Stomach (tissue), 4 donors: Measurements from ENCODE around the gene THSD4.

Experiments
- POLR2AphosphoS5 ChIP-seq, 3 donors: sonication (generic); formaldehyde crosslinking; IDR thresholded peaks; one replicate each; pipeline ENCODE4 v1.6.1; 2016; ENCODE audit warnings: antibody characterized with exemption in 3 of 3
- TF ChIP-seq, protein P1 (sequence below), 7 experiments: fragments of 450-650 bp in 4 of 7; fragments of 200-600 bp in 3 of 7; sonication (generic) in 3 of 7; IDR thresholded peaks; one replicate each; pipeline ENCODE4 v1.5.1; 2016 to 2019; ENCODE audit warnings: antibody characterized with exemption in 7 of 7, control low read depth in 2 of 7, mild to moderate bottlenecking in 1 of 7

GRCh38 chr15:71282076-71282475, 166.8 kb downstream of the THSD4 start:
- TF ChIP-seq, protein P1, sequence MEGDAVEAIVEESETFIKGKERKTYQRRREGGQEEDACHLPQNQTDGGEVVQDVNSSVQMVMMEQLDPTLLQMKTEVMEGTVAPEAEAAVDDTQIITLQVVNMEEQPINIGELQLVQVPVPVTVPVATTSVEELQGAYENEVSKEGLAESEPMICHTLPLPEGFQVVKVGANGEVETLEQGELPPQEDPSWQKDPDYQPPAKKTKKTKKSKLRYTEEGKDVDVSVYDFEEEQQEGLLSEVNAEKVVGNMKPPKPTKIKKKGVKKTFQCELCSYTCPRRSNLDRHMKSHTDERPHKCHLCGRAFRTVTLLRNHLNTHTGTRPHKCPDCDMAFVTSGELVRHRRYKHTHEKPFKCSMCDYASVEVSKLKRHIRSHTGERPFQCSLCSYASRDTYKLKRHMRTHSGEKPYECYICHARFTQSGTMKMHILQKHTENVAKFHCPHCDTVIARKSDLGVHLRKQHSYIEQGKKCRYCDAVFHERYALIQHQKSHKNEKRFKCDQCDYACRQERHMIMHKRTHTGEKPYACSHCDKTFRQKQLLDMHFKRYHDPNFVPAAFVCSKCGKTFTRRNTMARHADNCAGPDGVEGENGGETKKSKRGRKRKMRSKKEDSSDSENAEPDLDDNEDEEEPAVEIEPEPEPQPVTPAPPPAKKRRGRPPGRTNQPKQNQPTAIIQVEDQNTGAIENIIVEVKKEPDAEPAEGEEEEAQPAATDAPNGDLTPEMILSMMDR (IDR thresholded peaks at IDR 0.05), result no peak
- peak in 1 of 3 donors; percentile 66 for TF ChIP-seq POLR2AphosphoS5 (IDR thresholded peaks at IDR 0.05)
